GM12878 (cell line): ENCODE data around the gene PDZK1. TPM values are rescaled to one million over a fixed set of nuclear protein-coding genes. Genes with fewer than 3 reads are reported as not detected.

Experiments
- ATAC-seq: fragments of 200-7000 bp; cut with Tn5 transposase; 3 replicates; pipeline ENCODE4 v1.9.1; 2020; ENCODE audit warnings: mild to moderate bottlenecking, moderate library complexity
- BruUV-seq: library from RNA; stranded (reverse); fragments of 400-500 nt; replicated peaks from 2 replicates; lab custom pipeline; 2021; lab: Mats Ljungman, UMichigan
- CTCF ChIA-PET: fragments of 300-600 bp; sonication (Branson Sonifier 250); formaldehyde crosslinking; extraction: SDS; loops from one replicate; lab custom pipeline; 2021; ENCODE audit warnings: inconsistent platforms; lab: Yijun Ruan, JAX
- POLR2A ChIA-PET: fragments of 350-600 bp; formaldehyde crosslinking; extraction: SDS; loops from one replicate; lab custom pipeline; 2021; ENCODE audit warnings: inconsistent platforms; lab: Charles Lee
- RAD21 ChIA-PET: fragments of 300-600 bp; sonication (Branson Sonifier 250); formaldehyde crosslinking; loops from one replicate; lab custom pipeline; 2023; ENCODE audit warnings: antibody characterized with exemption; ENCODE audit not compliant: unreplicated experiment; lab: Charles Lee
- SMC1A ChIA-PET: fragments of 300-600 bp; sonication (Branson Sonifier 250); formaldehyde crosslinking; loops from one replicate; lab custom pipeline; 2023; ENCODE audit not compliant: unreplicated experiment, uncharacterized antibody; lab: Charles Lee
- DNase-seq: peaks from one replicate; pipeline ENCODE4 v3.0.0-alpha.2; 2011; ENCODE audit warnings: low read depth, low spot score
- FAIRE-seq: peaks from 3 replicates; lab custom pipeline; 2011; peaks lifted over from hg19 to GRCh38; lab: Jason Lieb, UNC
- H2AFZ ChIP-seq: 2 replicates; pipeline ENCODE4 v1.6.0; 2011; ENCODE audit warnings: low read depth, low read length, control low read depth; ENCODE audit not compliant: control insufficient read depth
- H3K27ac ChIP-seq: 2 replicates; pipeline ENCODE4 v1.5.1; 2011; ENCODE audit warnings: control low read depth; ENCODE audit not compliant: control insufficient read depth, insufficient read depth
- H3K27me3 ChIP-seq, 2 experiments: replicated peaks in 1 of 2; 2 replicates each; pipeline versions ENCODE4 v1.6.0 to v1.6.1; 2011; ENCODE audit warnings: low read length in 1 of 2; ENCODE audit not compliant: control insufficient read depth in 2 of 2, insufficient read depth in 2 of 2
- H3K36me3 ChIP-seq, 2 experiments: 2 replicates each; pipeline ENCODE4 v1.5.1; 2011; ENCODE audit warnings: low read length in 1 of 2; ENCODE audit not compliant: control insufficient read depth in 2 of 2, insufficient read depth in 2 of 2
- H3K4me1 ChIP-seq: 2 replicates; pipeline ENCODE4 v1.6.1; 2011; ENCODE audit warnings: mild to moderate bottlenecking, low read length, moderate library complexity, mixed read lengths; ENCODE audit not compliant: control insufficient read depth, insufficient read depth
- H3K4me2 ChIP-seq: 2 replicates; pipeline ENCODE4 v1.6.0; 2011; ENCODE audit warnings: control low read depth; ENCODE audit not compliant: control insufficient read depth, insufficient read depth
- H3K4me3 ChIP-seq: fragments of 200-600 bp; sonication (generic); 2 replicates; pipeline ENCODE4 v1.5.1; 2016
- H3K79me2 ChIP-seq: 2 replicates; pipeline ENCODE4 v1.6.0; 2011; ENCODE audit warnings: low read length; ENCODE audit not compliant: control insufficient read depth, insufficient read depth
- H3K9ac ChIP-seq: 2 replicates; pipeline ENCODE4 v1.8.0; 2011; ENCODE audit warnings: low read length, control low read depth, mixed read lengths; ENCODE audit not compliant: control insufficient read depth, insufficient read depth
- H3K9me3 ChIP-seq: replicated peaks from 3 replicates; pipeline ENCODE4 v1.5.1; 2011; ENCODE audit warnings: mild to moderate bottlenecking, low read length; ENCODE audit not compliant: control insufficient read depth, insufficient read depth
- H4K20me1 ChIP-seq: 2 replicates; pipeline ENCODE4 v1.6.0; 2011; ENCODE audit not compliant: control insufficient read depth, insufficient read depth
- PAX8 ChIP-seq: fragments of 450-650 bp; IDR thresholded peaks from 2 replicates; pipeline ENCODE4 v1.6.1; 2017; ENCODE audit warnings: mild to moderate bottlenecking, moderate library complexity
- RAD21 ChIP-seq: IDR thresholded peaks from 2 replicates; pipeline ENCODE4 v1.6.1; 2011; ENCODE audit warnings: mild to moderate bottlenecking, low read depth, low read length, moderate library complexity; ENCODE audit not compliant: insufficient read depth
- RB1 ChIP-seq: fragments of 450-650 bp; formaldehyde crosslinking; IDR thresholded peaks from 2 replicates; pipeline ENCODE4 v1.6.1; 2017; ENCODE audit warnings: mild to moderate bottlenecking, borderline replicate concordance
- STAT3 ChIP-seq: IDR thresholded peaks from 2 replicates; pipeline ENCODE4 v1.6.1; 2011; ENCODE audit warnings: low read depth, low read length, improper control_type of control experiment
- ZNF622 ChIP-seq: fragments of 450-650 bp; IDR thresholded peaks from 2 replicates; pipeline ENCODE4 v1.6.1; 2017; ENCODE audit warnings: mild to moderate bottlenecking, inconsistent platforms
- WGBS: methylation state at CpG from one replicate; pipeline ENCODE4 v1.1.6; 2016; ENCODE audit warnings: low lambda C conversion rate; ENCODE audit not compliant: insufficient replicate concordance, insufficient coverage; ENCODE audit errors: missing lambda C conversion rate; 5-methylcytosine and 5-hydroxymethylcytosine counted together
- in situ Hi-C: fragments of 300-500 bp; cut with MboI; formaldehyde crosslinking; loops from 9 replicates; pipeline ENCODE4 v1.14.3; 2018; ENCODE audit warnings: mixed read lengths
- intact Hi-C: fragments of 100-400 bp; cut with micrococcal nuclease; formaldehyde crosslinking; loops from one replicate; pipeline ENCODE4 v1.14.2; 2022; ENCODE audit not compliant: unreplicated experiment
- polyA plus RNA-seq, 11 experiments: library from polyadenylated mRNA; depleted of rRNA in 4 of 11; unstranded in 6 of 11; stranded (reverse) in 5 of 11; fragments of >200 nt; fragmentation: Nextera tagmentation in 4 of 11; fragmentation: Illumina TruSeq in 1 of 11; extraction: Ambion mirVana in 4 of 11; extraction: Trizol in 1 of 11; gene quantifications; 1 replicate in 1 of 11; 2 replicates in 10 of 11; pipeline versions ENCODE4 v1.2.1 to v1.2.3, GENCODE V29; 2011 to 2016; ENCODE audit warnings: inconsistent platforms in 2 of 11, missing spikeins in 2 of 11, low read depth in 1 of 11
- total RNA-seq, 4 experiments: library from RNA; depleted of rRNA in 3 of 4; stranded (reverse); fragments of >200 nt in 3 of 4; fragmentation: Illumina TruSeq in 1 of 4; extraction: Trizol in 1 of 4; gene quantifications; 2 replicates each; pipeline versions ENCODE4 v1.2.1 to v1.2.3, GENCODE V29; 2013 to 2021
- TF ChIP-seq, protein P1 (sequence below), 3 experiments: IDR thresholded peaks in 2 of 3; conservative IDR thresholded peaks in 1 of 3; 2 replicates each; pipeline ENCODE4 v1.5.1; 2011; ENCODE audit warnings: low read depth in 3 of 3, low read length in 3 of 3, mild to moderate bottlenecking in 3 of 3, control low read depth in 2 of 3, moderate library complexity in 2 of 3, inconsistent platforms in 1 of 3, mixed read lengths in 1 of 3; ENCODE audit not compliant: control insufficient read depth in 2 of 3, insufficient read depth in 1 of 3; ENCODE audit errors: extremely low read depth in 1 of 3
- TF ChIP-seq, protein P2 (sequence below): fragments of 450-650 bp; IDR thresholded peaks from 2 replicates; pipeline ENCODE4 v1.6.1; 2017; ENCODE audit warnings: antibody characterized with exemption, mild to moderate bottlenecking, moderate library complexity

The PDZK1 gene
- total and polyA plus RNA-seq, 10 of the 15 experiments (the other 5 are each of a cell fraction or from before 2014, with no cell fraction given) = 0.09 to 5.0 (median 0.31) TPM

DNA sequence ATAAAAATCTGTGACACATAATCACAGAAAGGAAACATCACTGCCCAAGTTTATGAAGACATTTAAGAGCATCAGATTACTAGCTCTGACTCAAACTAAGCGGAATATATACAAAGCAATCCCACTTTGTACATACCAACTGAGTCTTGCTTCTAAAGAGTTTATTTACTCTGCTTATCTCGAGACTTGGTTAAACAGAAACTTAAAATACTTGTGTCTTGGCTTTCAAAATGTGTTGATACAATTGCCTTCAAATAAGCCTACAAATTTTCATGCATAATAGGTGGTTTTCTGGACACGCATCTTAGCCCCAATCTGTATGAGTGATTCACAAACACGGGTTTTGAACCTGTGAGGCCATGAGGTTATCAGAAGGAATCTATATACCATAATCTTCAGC is 33.1 kb upstream of the PDZK1 start:
- H3K4me2 ChIP-seq = no peak overlapping the region
- BruUV-seq = no TSS peak
- H3K27ac ChIP-seq = no peak overlapping the region
- in situ Hi-C loops (no loop called here), intact Hi-C loops (no loop called here)
- CTCF ChIA-PET = interaction anchor here (1.6 kb wide), 1 partner anchor 271 kb away, joined by 3 read pairs; no protein-coding TSS in a partner anchor
- H3K27me3 ChIP-seq = no peaks in the 10 kb centered on the region
- H3K36me3 ChIP-seq = peaks cover 0 to 10% of the 10 kb centered on the region in 2 experiments; a peak in 2 of 4 replicates
- H3K4me3 ChIP-seq = no peak overlapping the region
- no peaks in the 10 kb centered on the region for H3K79me2 ChIP-seq
- DNase-seq (no peak), ATAC-seq (no peak), FAIRE-seq (no peak)
- H3K9me3 ChIP-seq = no peaks in the 10 kb centered on the region
- TF ChIP-seq, protein P1, sequence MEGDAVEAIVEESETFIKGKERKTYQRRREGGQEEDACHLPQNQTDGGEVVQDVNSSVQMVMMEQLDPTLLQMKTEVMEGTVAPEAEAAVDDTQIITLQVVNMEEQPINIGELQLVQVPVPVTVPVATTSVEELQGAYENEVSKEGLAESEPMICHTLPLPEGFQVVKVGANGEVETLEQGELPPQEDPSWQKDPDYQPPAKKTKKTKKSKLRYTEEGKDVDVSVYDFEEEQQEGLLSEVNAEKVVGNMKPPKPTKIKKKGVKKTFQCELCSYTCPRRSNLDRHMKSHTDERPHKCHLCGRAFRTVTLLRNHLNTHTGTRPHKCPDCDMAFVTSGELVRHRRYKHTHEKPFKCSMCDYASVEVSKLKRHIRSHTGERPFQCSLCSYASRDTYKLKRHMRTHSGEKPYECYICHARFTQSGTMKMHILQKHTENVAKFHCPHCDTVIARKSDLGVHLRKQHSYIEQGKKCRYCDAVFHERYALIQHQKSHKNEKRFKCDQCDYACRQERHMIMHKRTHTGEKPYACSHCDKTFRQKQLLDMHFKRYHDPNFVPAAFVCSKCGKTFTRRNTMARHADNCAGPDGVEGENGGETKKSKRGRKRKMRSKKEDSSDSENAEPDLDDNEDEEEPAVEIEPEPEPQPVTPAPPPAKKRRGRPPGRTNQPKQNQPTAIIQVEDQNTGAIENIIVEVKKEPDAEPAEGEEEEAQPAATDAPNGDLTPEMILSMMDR (IDR thresholded peaks at IDR 0.05 in 2 of 3, conservative IDR thresholded peaks at IDR 0.05 in 1 of 3; ENCODE audit: control insufficient read depth in 2 of 3, extremely low read depth in 1 of 3, insufficient read depth in 1 of 3, low read depth in 3 of 3, low read length in 3 of 3) = no peak
- TF ChIP-seq RB1 (no peak), PAX8 (no peak), STAT3 (no peak), RAD21 (no peak), ZNF622 (no peak)
- TF ChIP-seq, protein P2, sequence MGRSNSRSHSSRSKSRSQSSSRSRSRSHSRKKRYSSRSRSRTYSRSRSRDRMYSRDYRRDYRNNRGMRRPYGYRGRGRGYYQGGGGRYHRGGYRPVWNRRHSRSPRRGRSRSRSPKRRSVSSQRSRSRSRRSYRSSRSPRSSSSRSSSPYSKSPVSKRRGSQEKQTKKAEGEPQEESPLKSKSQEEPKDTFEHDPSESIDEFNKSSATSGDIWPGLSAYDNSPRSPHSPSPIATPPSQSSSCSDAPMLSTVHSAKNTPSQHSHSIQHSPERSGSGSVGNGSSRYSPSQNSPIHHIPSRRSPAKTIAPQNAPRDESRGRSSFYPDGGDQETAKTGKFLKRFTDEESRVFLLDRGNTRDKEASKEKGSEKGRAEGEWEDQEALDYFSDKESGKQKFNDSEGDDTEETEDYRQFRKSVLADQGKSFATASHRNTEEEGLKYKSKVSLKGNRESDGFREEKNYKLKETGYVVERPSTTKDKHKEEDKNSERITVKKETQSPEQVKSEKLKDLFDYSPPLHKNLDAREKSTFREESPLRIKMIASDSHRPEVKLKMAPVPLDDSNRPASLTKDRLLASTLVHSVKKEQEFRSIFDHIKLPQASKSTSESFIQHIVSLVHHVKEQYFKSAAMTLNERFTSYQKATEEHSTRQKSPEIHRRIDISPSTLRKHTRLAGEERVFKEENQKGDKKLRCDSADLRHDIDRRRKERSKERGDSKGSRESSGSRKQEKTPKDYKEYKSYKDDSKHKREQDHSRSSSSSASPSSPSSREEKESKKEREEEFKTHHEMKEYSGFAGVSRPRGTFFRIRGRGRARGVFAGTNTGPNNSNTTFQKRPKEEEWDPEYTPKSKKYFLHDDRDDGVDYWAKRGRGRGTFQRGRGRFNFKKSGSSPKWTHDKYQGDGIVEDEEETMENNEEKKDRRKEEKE = no peak
- SMC1A ChIA-PET = no interaction called here
- POLR2A ChIA-PET = no interaction called here
- no peak overlapping the region for H3K9ac ChIP-seq
- RAD21 ChIA-PET = no interaction called here
- no peak overlapping the region for H2AFZ ChIP-seq
- WGBS = 68% methylated on average over 4 of the region's 4 CpGs
- H4K20me1 ChIP-seq = no peaks in the 10 kb centered on the region
- H3K4me1 ChIP-seq = no peaks in the 10 kb centered on the region
